ENCODE data around the gene DOK7.

DNA sequence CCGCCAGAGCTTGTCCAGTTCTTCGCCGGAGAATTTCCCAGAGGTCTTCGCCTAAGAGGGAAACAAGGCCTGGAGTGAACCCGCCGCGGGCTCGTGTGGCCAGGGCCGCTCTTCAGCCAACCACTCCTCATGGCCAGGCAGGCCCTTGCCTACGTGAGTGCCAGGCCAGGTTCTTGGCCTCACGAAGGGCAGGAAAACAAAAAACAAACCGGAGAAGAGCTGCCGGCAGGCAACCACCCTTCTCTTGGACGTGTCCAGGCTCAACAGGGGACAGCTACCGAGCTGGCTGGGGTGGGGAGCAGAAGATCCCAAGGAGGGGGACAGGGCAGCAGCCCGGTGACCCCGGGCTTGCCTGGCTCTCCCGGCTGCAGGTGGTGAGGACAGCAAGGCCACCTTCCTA, 55.8 kb downstream of the DOK7 start:
- no peak for TF ChIP-seq EZH2 (optimal IDR thresholded peaks at IDR 0.05; ENCODE audit: low read depth, low read length)
- TF ChIP-seq, protein P1, sequence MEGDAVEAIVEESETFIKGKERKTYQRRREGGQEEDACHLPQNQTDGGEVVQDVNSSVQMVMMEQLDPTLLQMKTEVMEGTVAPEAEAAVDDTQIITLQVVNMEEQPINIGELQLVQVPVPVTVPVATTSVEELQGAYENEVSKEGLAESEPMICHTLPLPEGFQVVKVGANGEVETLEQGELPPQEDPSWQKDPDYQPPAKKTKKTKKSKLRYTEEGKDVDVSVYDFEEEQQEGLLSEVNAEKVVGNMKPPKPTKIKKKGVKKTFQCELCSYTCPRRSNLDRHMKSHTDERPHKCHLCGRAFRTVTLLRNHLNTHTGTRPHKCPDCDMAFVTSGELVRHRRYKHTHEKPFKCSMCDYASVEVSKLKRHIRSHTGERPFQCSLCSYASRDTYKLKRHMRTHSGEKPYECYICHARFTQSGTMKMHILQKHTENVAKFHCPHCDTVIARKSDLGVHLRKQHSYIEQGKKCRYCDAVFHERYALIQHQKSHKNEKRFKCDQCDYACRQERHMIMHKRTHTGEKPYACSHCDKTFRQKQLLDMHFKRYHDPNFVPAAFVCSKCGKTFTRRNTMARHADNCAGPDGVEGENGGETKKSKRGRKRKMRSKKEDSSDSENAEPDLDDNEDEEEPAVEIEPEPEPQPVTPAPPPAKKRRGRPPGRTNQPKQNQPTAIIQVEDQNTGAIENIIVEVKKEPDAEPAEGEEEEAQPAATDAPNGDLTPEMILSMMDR (IDR thresholded peaks at IDR 0.05; ENCODE audit: low read length) = no peak

Measured in MM.1S (cell line).